ENCODE data around the gene FHIT.
"Not testable (repeated sequence)": the region's sequence is repeated elsewhere in the genome, so short reads cannot be mapped to it uniquely, and the experiment has no call there.

The FHIT gene

GRCh38 chr3:60989626-60990441 lies 261.4 kb downstream of the FHIT start:
- DNase-seq (ENCODE audit: low read depth): no peak

DNA sequence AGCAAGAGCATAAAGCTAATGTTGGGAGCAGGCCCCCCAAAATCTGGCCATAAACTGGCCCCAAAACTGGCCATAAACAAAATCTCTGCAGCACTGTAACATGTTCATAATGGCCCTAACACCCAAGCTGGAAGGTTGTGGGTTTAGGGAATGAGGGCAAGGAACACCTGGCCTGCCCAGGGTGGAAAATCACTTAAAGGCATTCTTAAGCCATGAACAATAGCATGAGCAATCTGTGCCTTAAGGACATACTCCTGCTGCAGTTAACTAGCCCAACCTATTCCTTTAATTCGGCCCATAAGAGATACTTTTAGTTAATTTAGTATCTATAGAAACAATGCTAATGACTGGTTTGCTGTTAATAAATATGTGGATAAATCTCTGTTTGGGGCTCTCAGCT lies 264.1 kb downstream of the FHIT start:
- not testable (repeated sequence) for DNase-seq (ENCODE audit: low read depth)

DNA sequence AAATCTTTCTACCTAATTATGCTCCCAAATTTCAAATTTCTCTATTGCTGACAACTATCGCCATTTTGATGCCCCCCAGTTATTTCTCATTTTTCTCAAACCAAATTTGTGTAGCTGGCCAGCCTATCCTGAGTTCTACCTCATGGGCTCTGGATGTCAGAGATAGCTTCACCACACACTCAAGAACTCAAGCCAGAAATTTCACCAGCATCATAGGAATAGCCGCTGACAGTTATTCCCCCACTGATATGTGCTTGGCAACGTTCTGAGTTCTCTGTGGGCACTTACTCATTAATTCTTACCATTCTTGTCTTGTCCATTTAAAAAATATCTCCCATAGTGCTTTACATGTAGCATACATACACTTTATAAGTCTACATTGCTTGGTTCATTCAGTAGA lies 264.7 kb downstream of the FHIT start:
- DNase-seq (ENCODE audit: low read depth): no peak

GRCh38 chr3:60983906-60984305 lies 267.3 kb downstream of the FHIT start:
- DNase-seq (ENCODE audit: low read depth): no peak

DNA sequence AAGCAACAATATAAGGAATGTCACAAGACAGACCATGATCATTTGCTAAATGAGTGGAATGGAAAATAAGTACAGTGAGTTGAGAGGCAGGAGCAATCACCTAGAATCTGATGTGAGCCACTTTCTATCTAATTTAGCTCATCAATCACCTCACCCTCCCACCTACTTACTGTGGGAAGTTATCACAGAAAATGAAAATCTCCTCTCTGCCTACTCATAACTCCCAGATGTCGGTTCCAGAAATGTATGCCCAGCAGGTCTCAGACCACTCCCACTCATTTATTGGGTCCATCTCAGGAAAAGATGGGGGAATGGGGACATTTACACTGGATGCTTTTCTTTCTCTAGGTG lies 270.9 kb downstream of the FHIT start:
- no peak for DNase-seq (ENCODE audit: low read depth)

DNA sequence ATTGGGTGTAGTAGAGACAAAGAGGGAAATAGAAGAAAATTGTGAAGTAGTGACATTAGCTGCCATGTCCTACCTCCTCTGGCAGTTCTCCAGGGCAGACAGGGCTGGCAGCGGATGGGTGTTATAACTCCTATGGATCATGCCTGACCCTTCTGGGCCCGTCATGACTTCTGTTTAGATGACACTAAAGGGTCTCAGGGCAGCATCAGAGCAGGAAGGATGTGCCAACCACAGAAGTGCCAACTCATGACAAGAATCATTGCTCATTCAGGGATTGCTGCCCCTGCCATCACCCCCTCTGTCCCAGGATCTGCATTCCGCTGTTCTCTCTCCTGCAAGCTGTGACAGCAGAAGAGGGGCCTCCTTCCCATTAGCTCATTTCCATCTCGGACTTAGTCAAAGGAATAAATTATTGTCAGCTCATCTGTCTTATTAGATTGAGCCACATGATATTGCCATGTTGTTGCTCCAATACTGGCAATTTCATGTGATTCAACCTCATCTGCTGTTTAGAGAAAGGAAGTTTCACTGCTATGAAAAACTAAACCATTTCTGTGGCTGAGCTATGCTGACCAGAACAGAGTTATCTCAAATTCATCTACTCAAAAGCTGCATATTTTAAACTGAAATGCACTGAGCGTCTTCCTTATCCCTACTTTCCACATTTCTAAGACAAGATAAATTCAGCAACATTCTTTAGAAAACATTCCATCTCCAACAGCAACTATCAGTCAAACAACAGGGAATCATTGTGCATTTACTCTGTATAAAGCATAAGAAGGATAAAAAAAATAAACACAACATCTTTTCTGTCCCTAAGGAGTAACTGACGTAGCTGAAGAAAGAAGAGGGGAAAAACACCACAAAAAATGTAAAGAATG lies 271.6 kb downstream of the FHIT start:
- DNase-seq (ENCODE audit: low read depth): no peak

DNA sequence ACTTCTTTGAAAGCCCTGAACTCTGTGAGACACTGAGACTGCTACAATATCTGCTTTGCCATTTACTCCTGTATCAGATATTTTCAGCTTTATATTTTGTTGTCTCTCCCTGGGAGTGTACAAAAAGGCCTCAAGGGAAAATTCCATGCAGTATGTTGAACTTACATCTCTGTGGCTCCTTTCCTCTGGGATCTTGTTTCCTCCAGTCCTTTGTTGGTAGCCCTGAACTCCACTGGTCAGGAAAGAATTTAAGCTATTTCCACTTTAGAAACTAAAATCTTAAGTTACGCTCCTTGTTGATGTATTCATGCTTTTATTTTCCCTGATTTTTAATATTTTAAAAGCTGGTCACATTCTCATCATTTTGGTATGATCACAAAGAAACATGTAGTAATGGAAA lies 277.9 kb downstream of the FHIT start:
- DNase-seq (ENCODE audit: low read depth): no peak

GRCh38 chr3:60972599-60972998 lies 278.7 kb downstream of the FHIT start:
- no peak for DNase-seq (ENCODE audit: low read depth)

DNA sequence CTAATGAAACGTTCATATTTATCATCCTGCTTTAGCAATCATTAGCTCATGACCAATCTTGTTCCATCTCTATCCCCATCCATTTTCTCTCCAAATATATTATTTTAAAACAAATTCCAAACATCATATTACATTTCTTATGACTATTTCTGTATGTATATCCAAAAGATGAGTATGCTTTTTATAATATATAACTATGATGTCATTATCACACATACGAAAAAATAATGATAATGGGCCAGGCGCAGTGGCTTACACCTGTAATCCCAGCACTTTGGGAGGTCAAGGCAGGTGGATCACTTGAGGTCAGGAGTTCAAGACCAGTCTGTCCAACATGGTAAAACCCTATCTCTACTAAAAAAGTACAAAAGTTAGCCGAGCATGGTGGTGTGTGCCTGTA lies 280.4 kb downstream of the FHIT start:
- no peak for DNase-seq (ENCODE audit: low read depth)

DNA sequence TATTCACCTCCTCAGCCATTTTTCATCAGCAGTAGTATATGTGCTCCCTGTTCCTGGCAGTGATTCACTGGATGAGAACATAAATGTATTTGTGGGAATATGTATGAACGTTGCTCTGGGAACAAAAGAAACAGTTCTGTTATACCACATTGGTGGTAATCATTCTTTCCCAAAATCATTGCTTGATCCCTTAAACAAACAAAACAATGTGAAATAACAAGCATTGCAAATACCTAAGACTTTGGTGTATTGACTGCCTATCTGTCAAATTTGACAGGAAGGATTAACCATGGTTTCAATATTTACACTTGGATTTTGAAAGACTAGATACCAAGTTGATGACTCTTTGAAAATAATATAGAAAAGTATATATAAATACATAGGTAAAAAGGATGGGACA lies 284.1 kb downstream of the FHIT start:
- DNase-seq (ENCODE audit: low read depth): no peak

GRCh38 chr3:60957541-60957940 lies 293.7 kb downstream of the FHIT start:
- DNase-seq (ENCODE audit: low read depth): no peak

DNA sequence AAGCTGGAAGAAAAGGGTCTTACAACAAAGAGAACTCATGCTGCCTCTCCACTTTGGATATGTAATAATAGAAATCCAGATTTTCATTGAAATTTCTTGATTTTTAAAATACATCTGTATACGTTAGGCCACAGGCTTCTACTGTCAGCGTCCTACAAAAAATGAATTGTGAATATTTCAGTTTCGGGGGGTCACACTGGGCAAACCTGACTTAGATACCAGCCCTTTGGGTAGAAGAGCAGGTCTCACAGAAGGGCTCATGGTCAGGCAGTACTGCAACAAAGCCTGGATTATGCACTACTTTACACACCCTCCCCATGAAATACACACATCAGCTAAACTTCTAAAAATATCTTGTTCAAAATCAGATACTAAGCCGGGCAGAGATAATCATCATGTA lies 294.5 kb downstream of the FHIT start:
- DNase-seq (ENCODE audit: low read depth): no peak

DNA sequence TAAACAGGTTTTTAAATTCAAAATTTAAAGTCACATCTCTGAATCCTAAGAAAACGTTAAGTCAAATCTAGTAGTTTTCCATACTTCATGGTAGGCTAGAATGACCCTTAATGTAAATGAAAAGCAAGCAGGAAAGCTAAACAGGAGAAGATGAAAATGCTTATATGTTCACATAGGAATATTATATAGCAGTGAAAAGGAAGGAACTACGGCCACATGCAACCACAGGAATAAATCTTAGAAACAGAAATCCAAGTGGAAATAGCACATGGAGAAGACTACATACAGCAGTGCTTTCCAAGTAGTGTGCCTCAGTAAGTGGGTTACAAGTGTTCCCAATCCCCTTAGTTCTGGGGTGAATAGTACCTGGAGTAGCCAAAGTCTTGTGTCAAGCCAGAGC lies 296.2 kb downstream of the FHIT start:
- no peak for DNase-seq (ENCODE audit: low read depth)

GRCh38 chr3:60954048-60954447 lies 297.2 kb downstream of the FHIT start:
- DNase-seq (ENCODE audit: low read depth): no peak

DNA sequence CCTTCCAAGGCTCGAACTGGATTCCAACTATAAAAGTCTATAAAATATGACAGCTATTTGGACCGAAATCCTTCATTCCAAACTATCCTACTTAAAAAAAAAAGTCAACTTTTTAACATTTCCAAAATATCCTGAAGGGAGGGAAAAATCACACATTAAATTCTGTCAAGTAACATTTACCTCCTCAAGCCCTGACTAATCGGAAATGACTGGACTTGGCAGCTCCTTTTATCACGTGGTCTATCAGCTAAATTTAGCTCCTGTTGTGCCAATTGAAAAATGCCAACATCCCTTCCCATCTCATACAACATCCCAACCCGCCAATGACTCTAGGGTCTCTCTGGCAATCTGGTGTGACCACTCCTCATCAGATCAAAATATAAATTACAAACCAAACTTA lies 297.9 kb downstream of the FHIT start:
- DNase-seq (ENCODE audit: low read depth): no peak

DNA sequence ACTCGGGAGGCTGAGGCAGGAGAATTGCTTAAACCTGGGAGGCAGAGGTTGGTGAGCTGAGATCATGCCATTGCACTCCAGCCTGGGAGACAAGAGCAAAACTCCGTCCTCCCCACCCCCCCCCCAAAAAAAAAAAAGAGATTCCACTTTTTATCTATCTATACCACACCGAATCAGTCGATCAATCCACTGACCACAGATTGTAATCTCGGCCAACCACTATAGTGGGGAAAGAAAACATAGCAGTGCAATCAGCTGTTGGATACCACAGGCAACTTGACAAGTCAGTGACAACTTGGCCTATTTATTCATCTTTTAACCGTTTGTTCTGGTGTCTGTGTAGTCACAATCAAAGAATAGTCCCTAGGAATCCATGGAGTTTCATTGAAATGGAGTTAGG lies 299.2 kb downstream of the FHIT start:
- DNase-seq (ENCODE audit: low read depth): no peak

DNA sequence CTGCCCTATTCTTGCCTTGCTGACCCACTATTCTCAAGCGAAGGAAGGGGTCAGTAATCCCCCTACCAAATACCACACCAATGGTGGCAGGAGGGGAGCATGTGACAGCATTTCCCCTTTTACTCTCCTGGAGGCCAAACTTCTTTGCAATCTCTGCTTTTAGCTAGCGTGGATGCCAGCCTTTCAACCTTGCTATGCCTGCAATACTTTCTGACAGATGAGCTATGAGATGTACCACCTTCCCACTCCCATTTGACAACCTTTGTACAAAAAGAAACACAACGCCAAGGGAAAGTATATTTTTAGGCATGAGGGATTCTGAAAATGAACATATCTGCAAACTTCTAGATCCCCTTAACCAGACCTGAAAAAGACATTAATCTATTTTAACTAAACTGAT lies 302.1 kb downstream of the FHIT start:
- DNase-seq (ENCODE audit: low read depth): no peak

GRCh38 chr3:60948488-60948887 lies 302.8 kb downstream of the FHIT start:
- no peak for DNase-seq (ENCODE audit: low read depth)

DNA sequence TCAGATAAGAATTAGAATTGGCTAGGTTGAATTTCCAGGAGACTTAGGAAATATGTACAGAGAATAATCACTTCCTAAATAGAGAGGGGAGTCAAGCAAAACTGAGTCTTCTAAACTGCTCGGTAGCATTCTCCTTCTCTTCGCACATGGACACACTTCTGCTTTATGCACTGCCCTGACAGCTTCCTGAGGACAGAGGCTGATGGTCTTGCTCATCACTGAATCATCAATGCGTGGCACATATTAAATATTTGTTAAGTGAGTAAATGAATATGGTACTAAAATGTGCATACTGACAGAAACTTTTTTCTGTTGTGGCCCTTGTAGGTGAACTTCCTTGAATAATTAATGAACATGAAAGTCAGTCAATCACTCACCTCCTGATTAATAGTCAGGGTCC lies 315.5 kb downstream of the FHIT start:
- DNase-seq (ENCODE audit: low read depth): peak; percentile 3

DNA sequence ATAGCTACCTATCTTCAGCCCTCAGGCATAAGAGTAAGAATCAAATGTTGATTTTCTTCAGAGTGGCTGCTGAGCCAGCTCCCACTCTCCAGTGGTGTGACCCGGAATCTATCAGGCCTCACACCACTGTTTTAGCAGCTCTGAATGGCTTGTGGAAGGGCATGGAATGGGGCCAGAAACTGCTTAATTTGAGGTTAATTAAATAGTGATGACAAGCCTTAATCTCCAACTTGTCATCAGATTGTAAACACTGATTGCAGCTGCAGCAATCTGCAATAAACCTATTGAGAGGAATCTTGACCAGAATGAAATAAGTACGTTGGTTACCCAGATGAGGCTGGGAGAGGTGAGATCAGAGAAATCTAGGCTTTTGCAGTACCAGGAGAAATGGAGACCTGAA lies 317.4 kb downstream of the FHIT start:
- no peak for DNase-seq (ENCODE audit: low read depth)

- DNase-seq (ENCODE audit: low read depth): no peak
Measured at GRCh38 chr3:60932643-60933042, 318.6 kb downstream of the FHIT start.

GRCh38 chr3:60932170-60932569 lies 319.1 kb downstream of the FHIT start:
- no peak for DNase-seq (ENCODE audit: low read depth)

- DNase-seq (ENCODE audit: low read depth): no peak
Measured at GRCh38 chr3:60931452-60931851, 319.8 kb downstream of the FHIT start.

DNA sequence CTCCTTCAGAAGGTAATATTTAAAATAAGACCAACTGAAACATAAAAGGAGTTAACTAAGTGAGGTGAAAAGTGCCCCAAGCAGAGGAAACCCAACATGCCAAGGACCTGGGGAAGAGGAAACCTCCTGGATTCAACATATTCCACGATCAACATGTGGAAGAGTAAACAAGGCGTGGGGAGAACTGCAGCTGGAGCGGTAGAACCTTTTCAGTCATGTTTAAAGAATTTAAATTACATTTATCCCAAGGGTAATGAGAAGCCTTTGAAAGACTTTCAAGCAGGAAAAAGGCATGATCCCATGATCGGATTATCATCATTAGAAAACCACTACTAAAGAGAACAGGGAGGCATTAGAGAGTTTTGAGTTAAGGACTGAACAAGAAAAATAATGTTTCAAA lies 330.7 kb downstream of the FHIT start:
- DNase-seq (ENCODE audit: low read depth): no peak

All from amniotic epithelial cell (primary cell).